HG03045 (cell line): ENCODE data around the gene PRXL2B.
"Not testable (repeated sequence)": the region's sequence is repeated elsewhere in the genome, so short reads cannot be mapped to it uniquely, and the experiment has no call there.

Source experiments
- ATAC-seq: cut with Tn5 transposase; IDR thresholded peaks from one replicate; pipeline ENCODE4 v1.9.1; 2021; ENCODE audit warnings: mild to moderate bottlenecking, moderate library complexity; ENCODE audit not compliant: unreplicated experiment

The PRXL2B gene

DNA sequence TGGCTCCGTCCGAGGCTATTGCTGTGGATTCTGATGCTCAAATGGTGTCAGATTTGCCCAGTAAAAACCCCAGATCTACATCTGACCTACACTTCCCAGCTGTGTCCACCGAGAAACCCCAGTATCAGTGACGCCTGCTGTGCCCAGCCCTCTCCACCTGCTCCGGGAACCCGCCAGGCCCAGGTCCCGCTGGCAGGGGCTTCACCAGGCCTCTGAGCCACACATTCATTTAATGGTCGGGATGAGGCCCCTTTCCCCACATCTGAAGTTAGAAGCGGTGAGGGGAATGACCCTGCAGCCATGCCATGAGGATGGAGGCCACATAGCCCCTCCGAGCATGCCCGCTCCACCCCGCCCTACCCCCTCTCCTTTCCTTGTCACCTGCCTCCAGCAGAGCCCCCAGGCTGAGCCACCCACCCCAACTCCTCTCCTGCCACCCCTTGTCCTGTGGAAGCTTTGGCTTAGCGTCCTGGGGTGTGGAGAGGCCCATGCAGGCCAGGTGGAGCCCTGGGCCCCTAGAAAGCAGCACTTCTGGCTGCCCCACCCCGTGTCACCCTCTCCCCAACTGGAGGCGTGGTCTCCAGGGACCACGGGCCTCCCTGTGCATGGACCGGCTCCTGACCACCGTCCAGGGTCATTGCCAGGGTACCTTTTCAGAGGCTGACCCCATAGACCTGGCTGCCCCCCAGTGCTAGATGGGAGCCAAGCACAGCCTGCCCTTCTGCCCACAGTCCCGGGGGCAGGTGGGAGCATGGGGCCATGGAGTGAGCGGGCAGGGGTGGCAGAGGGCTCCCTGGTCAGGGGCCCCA is 22.4 kb upstream of the PRXL2B start:
- ATAC-seq = no peak

DNA sequence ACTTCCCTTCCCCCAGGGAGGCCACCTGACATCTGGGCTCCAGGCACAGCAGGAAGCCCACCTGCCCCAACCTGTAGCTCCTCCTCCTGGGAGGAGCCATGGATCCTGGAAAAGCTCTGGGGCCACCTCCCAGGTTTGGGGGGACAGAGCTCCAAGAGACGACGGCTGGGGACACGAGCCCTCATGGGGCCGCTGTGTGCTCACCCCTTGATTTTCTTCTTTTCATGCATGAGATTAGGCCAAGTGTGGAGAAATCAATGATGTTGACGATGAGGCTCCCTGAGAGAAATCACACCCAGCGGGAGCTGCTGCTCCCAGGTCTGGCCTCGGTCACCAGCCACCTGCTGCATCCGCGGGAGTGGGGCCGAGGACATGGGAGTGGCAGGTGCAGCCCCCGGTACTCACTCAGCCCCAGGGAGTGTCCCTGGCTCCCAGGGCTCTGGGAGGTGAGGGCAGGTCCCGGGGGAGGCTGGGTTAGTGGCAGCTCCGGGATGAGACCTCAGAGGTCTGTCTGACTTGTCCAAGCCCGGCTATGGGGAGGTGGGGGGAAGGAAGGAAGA is 21.7 kb upstream of the PRXL2B start:
- ATAC-seq = no peak

DNA sequence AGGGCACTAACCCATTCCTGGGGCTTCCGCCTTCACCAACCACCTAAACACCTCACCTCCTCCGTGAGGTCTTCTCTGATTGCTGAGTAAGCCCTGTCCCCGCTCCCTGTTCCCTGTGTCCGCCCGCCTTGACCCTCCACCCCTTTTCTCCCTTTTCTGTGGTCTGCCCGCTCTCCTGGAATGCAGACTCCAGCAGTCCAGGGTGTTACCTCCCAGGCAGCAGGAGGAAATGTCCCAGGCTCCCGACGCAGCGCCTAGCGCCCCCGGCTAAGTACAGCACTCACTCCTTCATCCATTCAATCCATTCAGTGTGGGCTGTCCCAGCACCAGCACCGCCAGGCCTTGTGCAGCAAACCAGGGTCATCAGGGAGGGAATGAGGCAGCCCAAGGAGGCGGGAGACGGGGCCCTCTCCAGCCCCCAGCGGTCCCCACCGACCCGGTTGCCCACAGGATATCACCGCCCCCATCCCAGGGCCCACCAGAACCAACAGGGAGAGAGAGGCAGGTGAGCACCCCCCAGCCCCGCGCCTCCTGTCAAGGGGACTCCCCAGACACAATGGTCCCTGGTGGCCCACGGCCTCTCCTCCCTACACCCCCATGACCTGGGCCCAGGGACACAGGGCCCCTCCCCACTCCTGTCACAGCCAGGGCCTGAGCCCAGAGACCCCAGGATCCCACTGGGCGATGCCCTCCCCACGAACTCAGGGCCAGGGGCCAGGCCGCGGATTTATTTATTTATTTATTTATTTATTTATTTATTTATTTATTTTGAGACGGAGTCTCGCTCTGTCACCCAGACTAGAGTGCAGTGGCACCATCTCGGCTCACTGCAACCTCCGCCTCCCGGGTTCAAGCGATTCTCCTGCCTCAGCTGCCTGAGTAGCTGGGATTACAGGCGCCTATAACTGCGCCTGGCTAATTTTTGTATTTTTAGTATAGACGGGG is 20.2 kb upstream of the PRXL2B start:
- no peak for ATAC-seq

DNA sequence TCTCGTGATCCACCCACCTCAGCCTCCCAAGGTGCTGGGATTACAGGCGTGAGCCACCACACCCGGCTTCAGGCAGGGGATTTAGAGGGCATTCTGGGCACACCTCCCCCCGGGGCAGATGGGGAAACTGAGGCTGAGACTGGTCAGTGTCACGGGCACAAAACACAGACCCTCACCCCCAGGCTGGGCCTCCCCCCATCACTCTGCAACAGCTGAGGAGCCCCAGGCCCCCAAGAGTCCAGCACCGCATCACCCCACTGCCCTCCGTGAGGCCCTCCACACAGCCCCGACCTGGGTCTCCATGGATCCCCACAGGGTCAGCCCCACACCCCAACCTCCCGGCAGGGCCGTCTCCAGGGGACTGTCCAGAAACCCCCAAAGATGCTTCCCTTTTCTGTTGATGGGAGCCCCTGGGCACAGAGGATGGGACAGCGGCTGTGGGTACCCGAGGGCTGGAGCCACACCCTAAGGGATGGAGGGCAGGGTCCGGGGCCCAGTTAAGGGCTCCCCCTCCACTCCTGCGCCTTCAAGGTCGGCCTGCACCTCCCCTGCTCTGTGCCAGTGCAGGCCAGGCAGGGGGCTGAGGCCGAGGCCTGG is 19.4 kb upstream of the PRXL2B start:
- ATAC-seq = no peak

DNA sequence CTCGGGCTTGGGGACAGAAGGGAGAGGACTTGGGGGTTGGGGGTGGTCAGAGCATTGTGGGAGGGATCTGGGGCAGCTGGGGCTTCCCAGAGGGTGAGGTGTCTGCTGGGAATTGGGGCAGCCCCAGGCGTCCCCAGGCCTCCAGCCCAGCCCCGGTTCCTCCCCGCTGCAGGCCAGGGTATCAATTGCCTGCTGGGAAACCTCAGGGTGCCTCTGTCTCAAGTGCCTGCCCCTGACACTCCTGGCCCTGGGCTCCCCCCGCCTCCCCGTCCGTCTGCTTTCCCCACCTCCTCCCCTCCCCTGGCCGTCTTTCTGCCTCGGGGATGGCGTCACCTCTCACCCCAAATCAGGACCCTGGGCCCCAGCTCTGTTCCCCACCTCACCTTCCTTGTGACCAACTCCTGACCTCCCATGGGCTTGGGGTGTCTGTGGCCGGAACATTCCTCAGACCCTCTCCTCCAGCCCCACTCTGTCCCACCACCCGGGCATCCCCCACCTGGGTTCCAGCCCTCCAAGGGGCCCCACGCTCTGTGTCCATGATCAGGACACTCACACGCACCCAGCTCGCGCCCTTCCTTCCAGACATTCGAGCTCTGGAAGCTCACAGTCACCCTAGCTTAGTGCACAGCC is 18.3 kb upstream of the PRXL2B start:
- not testable (repeated sequence) for ATAC-seq

DNA sequence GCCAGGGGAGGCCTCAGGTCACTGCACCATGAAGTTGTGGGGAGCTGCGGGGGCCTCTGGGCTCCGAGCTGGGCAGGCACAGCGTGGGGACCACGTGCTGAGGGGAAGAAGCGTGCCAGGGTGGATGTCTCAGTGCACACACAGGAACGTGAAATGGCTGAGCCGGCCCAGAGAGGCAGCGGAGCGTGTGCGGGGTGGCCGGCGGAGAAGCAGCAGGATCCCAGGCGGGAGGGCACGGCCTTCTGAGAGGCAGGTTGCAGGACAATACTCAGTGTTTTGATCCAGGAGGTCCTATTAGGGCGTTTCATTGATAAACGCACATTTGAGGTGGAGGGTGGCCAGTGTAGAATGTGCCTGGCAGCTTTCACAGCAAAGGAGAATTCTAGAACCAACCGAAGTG is 17.5 kb upstream of the PRXL2B start:
- no peak for ATAC-seq

DNA sequence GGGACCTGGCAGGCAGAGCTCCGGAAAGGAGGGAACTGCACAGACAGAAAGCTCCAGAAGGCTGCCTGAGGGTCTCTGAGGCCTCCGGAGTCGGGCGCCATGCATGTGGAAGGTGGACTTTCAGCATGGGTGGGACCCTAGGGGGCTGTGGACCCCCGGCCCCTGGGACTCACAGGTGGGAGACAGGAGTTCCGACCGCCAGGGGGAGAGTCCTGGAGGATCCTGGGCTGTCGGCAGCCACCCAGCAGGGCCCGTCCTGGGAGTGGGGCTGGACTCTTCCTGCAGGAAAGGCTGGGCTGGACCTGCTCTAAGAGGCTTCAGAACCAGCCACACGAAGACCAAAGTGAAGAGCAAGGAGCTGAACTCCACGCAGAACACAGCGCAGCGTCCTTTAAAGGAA is 16.9 kb upstream of the PRXL2B start:
- not testable (repeated sequence) for ATAC-seq

DNA sequence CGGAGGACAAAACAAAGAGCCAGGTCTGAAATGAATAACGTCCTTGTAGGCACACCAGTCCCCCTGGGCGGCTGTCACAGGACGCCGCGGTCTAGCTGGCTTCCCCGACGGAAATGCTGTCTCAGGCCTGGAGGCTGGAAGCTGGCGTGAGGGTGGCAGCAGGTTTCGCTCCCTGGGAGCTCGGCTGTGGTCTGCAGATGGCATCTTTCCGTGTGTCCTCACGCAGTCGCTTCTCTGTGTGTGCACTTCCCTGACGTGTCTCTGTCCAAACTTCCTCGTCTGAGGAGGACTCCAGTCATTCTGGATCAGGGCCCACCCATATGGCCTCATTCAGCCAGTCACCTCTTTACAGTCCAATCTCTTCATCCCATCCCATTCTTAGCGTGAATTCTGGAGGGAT is 16.2 kb upstream of the PRXL2B start:
- no peak for ATAC-seq

DNA sequence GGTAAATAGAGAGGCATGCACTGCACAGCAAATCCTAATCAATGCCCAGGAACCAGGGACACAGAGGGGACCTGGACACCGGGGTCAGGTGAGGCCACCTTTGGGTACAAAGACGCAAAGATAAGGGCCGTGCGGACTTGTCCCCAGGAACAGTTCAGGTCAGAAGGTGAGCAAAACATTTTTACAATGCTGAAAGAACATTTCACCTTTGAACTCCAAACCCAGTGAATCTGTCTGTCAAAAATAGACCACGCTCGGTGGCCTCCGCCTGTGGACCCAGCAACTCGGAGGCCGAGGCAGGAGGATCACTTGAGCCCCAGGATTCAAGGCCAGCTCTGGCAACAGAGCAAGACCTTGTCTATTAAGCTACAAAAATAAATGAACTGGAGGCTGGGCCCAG is 15.2 kb upstream of the PRXL2B start:
- no peak for ATAC-seq

DNA sequence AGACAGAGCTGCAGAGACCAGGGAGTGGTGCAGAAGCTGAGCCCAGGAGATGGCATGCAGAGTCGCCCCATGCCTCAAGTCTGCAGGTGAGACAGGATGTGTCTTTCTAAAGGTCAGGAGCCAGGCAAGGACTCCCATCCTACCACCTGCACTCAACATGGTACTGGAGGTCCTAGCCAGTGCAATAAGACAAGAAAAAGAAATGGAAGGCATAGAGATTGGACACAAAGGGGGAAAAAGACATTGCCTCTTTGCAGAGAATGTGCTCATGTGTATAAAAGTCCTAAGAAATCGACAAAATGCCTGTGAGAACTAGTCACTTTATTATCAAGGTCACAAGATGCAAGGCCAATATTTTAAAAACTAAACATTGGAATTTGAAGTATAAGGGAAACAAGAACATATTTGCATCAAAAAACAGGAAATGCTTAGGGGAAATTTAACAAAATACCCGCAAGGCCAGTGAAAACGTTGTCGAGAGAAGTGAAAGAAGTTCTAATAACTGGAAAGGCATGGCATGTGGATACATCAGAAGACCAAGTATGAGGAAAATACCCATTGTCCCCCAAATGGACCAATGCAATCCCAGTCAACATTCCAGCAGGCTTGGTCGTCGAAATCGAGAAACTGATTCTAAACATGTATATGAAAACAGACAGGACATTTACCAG is 13.2 kb upstream of the PRXL2B start:
- ATAC-seq = no peak

DNA sequence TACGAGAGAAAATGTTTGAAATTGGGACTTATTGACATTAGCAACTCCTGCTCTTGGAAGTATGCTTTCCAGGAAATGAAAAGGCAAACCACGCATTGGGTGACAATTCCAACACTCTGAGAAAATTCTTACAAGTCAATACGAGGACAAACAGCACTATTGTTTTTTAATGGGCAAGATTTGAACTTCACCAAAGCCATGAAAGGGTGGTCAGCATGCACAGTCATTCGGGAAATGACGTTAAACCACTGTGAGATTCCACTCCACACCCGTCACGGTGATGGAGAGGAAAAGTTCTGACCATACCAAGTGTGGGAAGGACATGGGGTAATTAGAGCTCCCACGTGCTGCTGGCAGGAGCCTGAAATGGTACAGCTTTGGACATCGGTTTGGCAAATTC is 12.2 kb upstream of the PRXL2B start:
- no peak for ATAC-seq

DNA sequence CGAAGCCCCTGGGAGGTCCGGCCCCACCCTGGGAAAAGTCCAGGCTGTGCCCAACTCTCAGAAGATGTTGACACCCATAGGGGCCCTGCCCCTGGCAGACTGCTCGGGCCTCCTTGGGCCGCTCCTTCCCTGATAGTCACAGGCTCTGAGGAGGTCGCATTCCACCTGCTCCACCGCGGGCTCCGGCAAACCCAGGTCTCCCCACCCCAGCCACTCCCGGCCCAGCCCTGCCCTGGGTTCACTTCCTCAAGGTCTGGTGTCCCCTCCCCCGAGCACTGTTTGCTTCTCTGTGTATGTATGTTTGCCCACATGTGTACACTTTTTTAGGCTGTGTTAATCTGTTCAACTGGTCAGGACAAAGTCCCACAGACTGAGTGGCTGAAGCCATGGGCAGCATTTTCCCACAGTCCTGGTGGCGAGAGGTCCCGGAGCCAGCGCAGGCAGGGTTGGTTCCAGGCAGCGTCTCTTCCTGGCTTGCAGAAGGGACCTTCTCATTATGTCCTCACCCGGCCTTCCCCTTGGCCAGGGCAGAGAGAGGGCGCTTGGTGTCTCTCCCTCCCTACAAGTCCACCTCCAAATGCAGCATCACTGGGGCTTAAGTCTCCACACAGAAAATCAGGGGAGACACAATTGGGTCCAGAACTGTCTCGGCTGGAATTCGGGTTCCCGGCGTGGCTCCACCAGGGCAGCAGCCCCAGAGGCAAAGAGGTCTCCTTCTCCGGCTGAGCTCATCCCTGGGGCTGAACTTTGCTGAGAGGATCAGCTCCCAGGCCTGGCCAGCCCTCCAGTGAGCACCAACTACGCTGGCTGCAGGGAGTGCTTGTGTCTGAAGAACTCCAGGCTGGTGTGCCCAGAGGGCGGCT is 10.5 kb upstream of the PRXL2B start:
- ATAC-seq = no peak

DNA sequence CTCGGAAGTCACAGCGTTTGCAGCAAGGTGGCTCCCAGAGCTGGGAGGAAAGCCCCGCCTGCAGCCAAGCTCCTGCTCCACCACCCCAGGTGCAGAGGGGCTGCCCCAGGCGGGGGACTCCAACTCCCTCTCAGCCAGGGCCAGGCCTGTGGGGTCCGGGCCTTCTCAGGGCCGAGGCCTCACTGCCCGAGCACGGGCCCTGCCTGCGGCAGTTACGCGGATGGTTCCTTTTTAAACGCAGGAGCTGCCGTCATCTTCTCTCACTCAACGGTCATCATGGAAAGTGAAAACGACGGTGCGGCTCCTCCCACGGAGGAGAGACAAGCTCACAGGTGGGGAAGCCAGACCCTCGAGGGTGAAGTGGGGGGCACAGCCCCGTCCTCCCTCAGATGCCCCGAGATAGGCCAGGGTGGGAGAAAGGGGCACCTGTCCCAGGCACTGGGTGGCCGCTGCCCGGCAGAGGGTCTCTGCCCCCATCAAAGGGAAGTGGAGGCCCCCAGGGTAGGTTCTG is 9.0 kb upstream of the PRXL2B start:
- ATAC-seq = peak; percentile 51

DNA sequence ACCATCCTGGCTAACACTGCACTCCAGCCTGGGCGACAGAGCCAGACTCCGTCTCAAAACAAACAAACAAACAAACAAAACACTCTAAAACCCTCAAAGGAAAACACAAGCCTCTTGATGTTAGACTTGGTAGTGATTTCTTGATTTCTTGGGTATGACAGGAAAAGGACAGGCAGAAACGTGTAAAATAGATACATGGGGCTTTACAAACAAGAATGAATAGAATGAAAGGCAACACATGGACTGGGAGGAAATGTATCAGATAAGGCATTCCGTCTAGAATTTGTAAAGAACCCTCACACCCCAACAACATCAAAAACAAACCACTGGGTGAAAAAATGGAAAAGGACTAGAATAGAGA is 7.8 kb upstream of the PRXL2B start:
- no peak for ATAC-seq

DNA sequence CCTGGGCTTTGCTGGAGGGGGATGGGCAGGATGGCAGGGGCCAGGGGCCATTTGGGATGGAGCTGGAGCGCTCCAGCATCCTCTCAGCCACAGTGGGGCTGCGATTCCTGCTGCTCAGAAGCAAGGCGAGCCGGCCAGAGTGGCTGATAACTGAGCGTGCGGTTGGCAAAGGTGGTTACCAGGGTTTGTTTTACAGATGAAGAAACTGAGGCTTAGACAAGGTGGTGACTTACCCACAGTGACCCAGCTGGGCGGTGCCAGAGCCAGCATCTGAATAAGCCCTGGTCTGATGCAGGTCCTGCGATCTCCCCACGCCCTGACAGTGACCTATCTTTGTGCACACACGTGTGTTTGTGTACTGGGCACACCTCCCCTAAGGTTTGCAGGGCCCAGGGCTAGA is 5.9 kb upstream of the PRXL2B start:
- no peak for ATAC-seq

DNA sequence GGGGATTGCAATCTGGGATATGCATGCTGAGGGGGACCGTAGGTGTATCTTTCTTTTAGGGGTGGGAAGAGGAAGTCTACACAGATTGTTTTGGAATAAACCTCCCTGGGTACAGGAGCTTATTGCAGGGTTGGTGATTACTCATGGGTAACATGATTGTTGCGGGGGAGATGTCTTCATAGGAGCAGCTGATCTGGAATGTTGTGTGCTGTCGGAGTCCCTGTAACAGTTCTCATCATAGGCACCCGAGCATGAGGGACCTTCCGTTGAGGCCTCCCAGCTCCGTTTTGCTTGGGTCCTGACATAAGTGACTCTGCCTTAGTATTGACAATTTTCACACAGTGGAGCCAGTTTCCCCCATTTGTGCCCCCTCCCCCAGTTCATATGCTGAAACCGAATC is 4.2 kb upstream of the PRXL2B start:
- no peak for ATAC-seq

DNA sequence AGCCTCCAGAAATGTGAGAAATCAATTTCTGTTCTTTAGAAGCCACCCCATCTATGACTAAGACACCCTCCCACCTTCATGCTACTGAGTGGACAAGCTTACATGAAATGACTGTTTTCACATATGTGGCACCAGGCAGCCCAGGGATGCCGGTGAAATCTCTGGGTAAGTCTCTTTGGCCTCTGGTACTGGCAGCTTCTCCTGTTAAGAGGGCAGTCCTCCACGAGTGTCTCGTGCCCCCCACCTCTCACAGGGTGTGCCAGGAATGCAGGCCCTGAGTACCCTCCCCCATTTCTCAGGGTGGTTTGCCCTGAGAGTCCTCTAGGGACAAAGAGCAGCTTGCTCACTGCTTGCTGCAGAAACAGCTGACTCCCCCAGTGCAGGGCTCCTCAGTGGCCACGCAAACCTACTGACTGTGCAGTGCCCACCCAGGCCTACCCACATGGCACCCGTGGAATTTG is 3.2 kb upstream of the PRXL2B start:
- ATAC-seq = no peak

DNA sequence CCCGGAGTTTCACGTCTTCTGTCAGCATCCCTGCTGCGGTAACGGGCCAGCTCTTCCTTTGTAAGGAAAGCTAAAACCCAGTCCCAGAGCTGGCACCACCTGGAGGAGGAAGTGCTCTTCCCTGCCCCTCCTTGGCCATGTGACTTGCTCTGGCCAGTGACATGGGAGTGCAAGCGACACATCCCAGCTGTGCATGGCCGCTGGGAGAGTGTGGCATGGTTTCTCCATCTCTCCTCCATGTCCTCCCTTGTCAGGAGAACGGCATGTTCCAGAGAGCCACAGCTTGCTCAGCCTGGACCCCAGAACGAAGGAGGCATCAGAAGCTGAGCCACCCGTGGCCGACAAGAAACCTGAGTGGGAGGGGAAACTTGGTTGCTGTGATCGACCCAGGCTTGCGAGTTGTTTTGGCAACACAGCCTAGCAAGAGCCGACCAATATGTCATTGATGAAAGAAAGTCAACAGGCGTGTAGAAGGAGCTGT is 2.7 kb upstream of the PRXL2B start:
- no peak for ATAC-seq
